Measurements from ENCODE around the gene PEPD.

GRCh38 chr19:33467851-33468250 is 53.7 kb downstream of the PEPD start:
- TF ChIP-seq EP300 (IDR thresholded peaks at IDR 0.05; ENCODE audit: borderline replicate concordance in 1 of 2, control insufficient read depth in 1 of 2, low read depth in 2 of 2, low read length in 2 of 2) (no peak), KDM1A (IDR thresholded peaks at IDR 0.05; ENCODE audit: borderline replicate concordance) (no peak), CTCF (IDR thresholded peaks at IDR 0.05 in 2 of 3, conservative IDR thresholded peaks at IDR 0.05 in 1 of 3; ENCODE audit: control insufficient read depth in 2 of 3, extremely low read depth in 1 of 3, insufficient read depth in 1 of 3, low read depth in 3 of 3, low read length in 3 of 3) (no peak)
